ENCODE measurements around the gene CNTLN.
"Not testable (repeated sequence)": the region's sequence is repeated elsewhere in the genome, so short reads cannot be mapped to it uniquely, and the experiment has no call there.

Gene CNTLN

DNA sequence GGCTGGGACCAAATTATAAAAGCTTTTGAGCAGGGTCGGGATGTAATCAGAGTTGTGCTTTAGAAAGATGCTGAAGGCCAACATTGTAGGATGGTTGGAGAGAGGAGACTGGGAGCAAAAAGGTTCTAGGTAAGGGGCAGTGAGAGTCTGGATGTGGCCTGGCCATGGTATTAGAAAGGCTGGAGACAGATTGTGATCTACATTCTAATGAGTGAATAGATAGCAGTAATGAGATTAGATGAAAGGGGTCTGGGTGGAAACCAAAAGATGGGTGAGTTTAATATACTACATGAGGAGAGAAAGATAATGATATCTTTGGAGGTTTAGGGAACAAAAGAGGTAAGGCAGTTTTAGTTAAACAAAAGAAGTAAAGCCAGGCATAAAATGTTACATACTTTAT lies 355.3 kb downstream of the CNTLN start:
- no peak for DNase-seq (ENCODE audit: low read depth)

GRCh38 chr9:17491780-17492179 lies 356.9 kb downstream of the CNTLN start:
- no peak for DNase-seq (ENCODE audit: low read depth)

DNA sequence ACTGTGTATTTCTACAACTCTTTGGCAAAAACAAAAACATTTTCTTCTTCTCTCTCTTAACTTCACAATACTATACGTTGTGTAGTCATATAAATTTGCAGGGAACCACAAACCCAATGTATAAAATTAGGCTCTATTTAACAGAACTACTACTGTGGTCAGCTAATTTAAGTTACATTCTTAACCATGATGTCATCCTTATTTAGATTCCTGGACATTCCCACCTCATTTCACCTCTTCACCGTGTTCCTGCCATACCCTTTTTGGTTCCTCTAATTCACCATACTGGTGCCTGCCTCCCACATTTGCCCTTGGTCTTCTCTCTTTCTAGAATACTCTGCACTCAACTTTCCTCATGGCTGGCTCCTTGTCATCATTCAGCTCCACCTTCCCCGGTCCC lies 368.4 kb downstream of the CNTLN start:
- DNase-seq (ENCODE audit: low read depth), result no peak

DNA sequence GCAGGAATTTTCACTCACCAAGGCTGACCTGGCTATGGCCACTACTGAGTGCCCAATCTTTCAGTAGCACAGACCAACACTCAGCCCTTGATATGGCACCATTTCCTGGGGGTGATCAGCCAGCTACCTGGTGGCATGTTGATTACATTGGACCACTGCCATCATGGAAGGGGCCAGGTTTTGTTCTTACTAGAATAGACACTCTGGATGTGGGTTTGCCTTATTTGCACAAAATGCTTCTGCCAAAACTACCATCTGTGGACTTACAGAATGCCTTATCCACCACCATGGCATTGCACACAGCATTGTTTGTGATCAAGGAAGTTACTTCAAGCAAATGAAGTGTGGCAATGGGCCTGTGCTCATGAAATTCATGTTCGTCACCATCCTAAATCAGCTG lies 374.3 kb downstream of the CNTLN start:
- DNase-seq (ENCODE audit: low read depth), result no peak

- DNase-seq (ENCODE audit: low read depth), result peak; percentile 18
Measured at GRCh38 chr9:17509701-17510100, 374.9 kb downstream of the CNTLN start.

- DNase-seq (ENCODE audit: low read depth), result no peak
Measured at GRCh38 chr9:17519761-17520160, 384.9 kb downstream of the CNTLN start.

- no peak for DNase-seq (ENCODE audit: low read depth)
Measured at GRCh38 chr9:17520268-17521064, 385.6 kb downstream of the CNTLN start.

DNA sequence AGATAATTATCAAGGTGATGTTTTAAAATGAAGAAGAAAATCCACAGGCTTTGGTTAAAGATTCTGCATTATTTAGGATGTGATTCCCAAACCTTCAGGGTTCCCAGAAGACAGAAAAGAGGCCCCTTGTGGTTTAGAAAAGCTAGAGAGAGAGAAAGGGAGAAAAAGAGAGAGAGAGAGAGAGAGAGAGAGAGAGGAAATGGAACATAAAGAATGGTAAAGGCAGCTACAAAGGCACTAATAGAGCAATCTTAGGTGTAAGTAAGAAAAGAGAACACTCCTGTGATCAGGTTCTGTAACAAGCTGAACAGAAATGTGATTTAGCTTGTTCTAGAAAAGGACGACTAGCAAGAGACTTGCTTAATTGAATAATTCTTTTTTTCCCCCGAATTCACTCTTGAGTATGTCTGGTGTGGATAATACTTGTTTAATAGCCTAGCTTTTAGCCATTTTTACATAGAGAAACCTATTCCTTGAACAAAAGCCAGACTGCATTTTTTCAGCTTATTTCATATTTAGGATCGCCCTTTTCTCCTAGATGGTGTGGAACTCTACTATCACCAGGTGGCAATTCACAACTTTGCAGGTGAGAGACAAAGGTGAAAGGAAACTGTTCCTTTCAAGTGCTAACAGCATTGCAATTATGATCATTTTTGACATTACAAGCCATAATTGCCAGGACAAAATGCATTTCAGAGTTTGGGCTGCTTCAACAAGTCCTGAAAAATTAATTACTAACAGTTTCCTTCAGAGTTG lies 386.4 kb downstream of the CNTLN start:
- no peak for DNase-seq (ENCODE audit: low read depth)

DNA sequence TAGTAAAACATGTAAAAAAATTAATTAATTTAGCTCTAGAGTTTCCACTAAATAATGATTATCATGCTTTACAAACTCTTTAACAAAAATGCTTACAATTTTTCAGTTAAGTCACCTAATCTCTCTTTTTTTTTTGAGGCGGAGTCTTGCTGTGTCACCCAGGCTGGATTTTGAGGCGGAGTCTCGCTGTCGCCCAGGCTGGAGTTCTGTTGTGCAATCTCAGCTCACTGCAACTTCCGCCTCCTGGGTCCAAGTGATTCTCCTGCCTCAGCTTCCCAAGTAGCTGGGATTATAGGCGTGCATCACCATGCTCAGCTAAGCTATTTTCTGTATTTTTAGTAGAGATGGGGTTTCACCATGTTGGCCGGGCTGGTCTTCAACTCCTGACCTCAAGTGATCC lies 391.9 kb downstream of the CNTLN start:
- DNase-seq (ENCODE audit: low read depth), result not testable (repeated sequence)

GRCh38 chr9:17528859-17529258 lies 394.0 kb downstream of the CNTLN start:
- no peak for DNase-seq (ENCODE audit: low read depth)

- peak; percentile 26 for DNase-seq (ENCODE audit: low read depth)
Measured at GRCh38 chr9:17531642-17532254, 396.9 kb downstream of the CNTLN start.

DNA sequence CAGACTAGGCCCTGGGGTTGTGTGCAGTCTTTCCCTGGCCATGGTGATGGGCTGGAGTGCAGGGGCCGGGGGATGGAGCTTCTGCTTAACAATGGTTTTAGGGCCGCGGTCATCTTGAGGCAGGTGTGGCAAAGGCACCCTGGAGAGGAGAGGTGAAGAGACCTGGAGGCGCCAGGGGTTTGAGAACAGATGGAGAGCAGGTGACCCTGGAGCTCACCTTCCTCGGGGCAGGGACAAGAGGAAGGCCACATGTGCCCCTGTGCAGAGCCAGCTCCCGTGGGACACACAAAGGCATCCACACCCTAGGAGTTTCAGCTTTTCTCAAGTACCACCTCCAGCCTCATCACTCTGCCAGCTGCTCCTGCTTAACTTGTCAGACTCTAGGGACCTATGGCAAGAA lies 397.6 kb downstream of the CNTLN start:
- no peak for DNase-seq (ENCODE audit: low read depth)

- DNase-seq (ENCODE audit: low read depth), result no peak
Measured at GRCh38 chr9:17535176-17535575, 400.3 kb downstream of the CNTLN start.

GRCh38 chr9:17536027-17536426 lies 401.2 kb downstream of the CNTLN start:
- no peak for DNase-seq (ENCODE audit: low read depth)

DNA sequence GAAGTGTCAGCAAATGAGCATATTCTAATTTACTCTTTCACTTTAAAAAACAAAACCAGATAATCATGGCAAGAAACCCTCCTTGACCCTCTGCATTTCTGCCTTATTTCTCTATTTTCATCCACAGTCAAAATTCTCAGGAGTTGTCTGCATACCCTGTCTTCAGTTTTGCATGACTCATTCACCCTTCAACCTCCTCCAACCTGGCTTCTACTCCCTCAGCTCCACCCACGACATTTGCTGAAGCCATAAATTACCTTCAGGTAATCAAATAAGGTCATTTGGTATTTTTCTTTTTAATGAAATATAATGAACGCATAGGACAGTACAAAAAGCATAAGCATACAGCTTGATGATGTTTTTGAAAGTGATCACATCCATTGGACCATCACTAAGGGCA lies 416.2 kb downstream of the CNTLN start:
- DNase-seq (ENCODE audit: low read depth), result no peak
